ENCODE results near the gene SLC16A14. TPM values are rescaled to one million over a fixed set of nuclear protein-coding genes. Genes with fewer than 3 reads are reported as not detected.

SLC16A14 gene
- total RNA-seq, 6 donors from 2014 or later = 0.55 to 5.5 (median 1.6) TPM; not detected in 1

DNA sequence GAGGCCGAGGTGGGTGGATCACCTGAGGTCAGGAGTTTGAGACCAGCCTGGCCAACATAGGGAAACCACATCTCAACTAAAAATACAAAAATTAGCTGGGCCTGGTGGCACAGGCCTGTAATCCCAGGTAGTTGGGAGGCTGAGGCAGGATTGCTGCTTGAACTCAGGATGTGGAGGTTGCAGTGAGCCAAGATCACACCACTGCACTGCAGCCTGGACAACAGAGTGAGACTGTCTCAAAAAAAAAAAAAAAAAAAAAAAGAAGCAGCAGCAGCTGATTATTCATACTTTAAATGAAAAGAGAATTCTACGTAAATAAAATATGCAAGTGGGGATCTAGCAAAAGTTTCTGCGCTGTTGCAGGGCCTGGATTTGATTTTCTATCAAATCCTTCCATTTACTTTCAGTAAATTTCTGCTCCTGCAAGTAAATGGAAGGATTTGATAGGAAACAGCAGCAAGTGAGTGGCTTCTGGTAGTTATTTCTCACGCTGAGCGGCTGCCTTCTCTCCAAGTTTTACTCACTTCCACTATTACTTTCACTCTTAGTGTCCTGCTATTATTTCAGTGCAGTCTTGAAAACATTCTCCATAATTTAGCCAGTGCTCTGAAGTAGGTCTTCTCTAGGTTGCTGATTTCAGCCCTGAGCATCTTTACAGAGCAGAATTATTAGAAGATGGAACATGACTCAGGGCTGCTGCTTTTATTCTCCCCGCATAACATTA lies 68.4 kb downstream of the SLC16A14 start:
- Histone ChIP-seq H3K27ac (no peak overlapping the region), H3K4me1 (no peaks in the 10 kb centered on the region), H3K4me3 (no peak overlapping the region), H3K27me3 (no peaks in the 10 kb centered on the region), H3K36me3 (no peaks in the 10 kb centered on the region), H3K9me3 (no peaks in the 10 kb centered on the region)
- ATAC-seq (ENCODE audit: low FRiP score in 2 of 2) (no peak), DNase-seq (no peak)
- TF ChIP-seq, protein P1, sequence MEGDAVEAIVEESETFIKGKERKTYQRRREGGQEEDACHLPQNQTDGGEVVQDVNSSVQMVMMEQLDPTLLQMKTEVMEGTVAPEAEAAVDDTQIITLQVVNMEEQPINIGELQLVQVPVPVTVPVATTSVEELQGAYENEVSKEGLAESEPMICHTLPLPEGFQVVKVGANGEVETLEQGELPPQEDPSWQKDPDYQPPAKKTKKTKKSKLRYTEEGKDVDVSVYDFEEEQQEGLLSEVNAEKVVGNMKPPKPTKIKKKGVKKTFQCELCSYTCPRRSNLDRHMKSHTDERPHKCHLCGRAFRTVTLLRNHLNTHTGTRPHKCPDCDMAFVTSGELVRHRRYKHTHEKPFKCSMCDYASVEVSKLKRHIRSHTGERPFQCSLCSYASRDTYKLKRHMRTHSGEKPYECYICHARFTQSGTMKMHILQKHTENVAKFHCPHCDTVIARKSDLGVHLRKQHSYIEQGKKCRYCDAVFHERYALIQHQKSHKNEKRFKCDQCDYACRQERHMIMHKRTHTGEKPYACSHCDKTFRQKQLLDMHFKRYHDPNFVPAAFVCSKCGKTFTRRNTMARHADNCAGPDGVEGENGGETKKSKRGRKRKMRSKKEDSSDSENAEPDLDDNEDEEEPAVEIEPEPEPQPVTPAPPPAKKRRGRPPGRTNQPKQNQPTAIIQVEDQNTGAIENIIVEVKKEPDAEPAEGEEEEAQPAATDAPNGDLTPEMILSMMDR (IDR thresholded peaks at IDR 0.05) = no peak
- TF ChIP-seq POLR2AphosphoS5 (IDR thresholded peaks at IDR 0.05) (no peak), POLR2A (IDR thresholded peaks at IDR 0.05) (no peak), EP300 (IDR thresholded peaks at IDR 0.05) (no peak)
- WGBS, 2 donors = 88 to 90% methylated on average over 6 of the region's 6 CpGs

DNA sequence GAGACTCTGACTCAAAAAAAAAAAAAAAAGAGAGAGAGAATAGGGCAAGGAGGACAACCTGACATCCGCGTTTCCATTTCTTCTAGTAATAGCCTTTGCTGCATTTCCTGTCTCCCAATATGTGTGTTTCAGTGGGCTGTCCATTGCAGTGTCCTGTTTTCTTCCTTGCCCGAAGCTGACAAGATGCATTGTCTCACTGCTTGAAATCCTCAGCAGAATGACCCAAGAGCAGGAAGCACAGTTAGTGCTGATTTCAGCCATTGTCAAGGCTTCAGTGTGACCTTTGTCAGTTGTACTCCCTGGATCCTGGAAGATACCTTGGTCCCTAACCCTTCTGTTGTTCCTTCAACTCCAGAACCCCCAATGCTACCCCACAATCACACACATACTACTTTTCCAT lies 71.2 kb downstream of the SLC16A14 start:
- no peaks in the 10 kb centered on the region for H3K27me3 ChIP-seq
- H3K4me1 ChIP-seq = no peaks in the 10 kb centered on the region
- H3K27ac ChIP-seq = no peak overlapping the region
- no peak overlapping the region for H3K4me3 ChIP-seq
- no peak for ATAC-seq (ENCODE audit: low FRiP score in 2 of 2)
- no peaks in the 10 kb centered on the region for H3K36me3 ChIP-seq
- WGBS, 2 donors = 74 to 84% methylated on average over 3 of the region's 3 CpGs
- DNase-seq = no peak
- no peaks in the 10 kb centered on the region for H3K9me3 ChIP-seq
- no peak for TF ChIP-seq POLR2A (IDR thresholded peaks at IDR 0.05)
- no peak for TF ChIP-seq EP300 (IDR thresholded peaks at IDR 0.05)
- no peak for TF ChIP-seq POLR2AphosphoS5 (IDR thresholded peaks at IDR 0.05)
- TF ChIP-seq, protein P1 (IDR thresholded peaks at IDR 0.05) = no peak

DNA sequence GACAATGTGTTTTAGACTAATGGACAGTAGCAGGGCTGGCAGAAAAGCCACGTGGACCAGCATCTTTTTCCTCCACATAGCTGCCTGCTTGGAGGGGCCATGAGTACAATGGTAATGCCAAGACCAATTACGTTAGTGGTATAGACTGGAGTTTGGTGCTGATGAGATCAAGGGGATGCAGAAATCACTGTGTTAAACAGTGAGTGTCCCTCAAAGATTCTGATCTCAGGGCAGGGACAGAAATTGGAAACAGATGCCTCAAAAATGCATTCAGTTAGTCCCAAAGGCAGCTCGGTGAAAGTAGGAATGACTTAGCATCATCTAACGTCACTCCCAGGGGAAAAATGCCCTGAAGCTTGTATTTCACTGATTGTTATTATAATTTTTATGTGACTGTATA lies 72.4 kb downstream of the SLC16A14 start:
- Histone ChIP-seq H3K36me3 (no peaks in the 10 kb centered on the region), H3K27me3 (no peaks in the 10 kb centered on the region), H3K27ac (no peak overlapping the region), H3K4me1 (no peaks in the 10 kb centered on the region), H3K9me3 (no peaks in the 10 kb centered on the region), H3K4me3 (no peak overlapping the region)
- no peak for DNase-seq
- 90 to 91% methylated on average over 4 of the region's 4 CpGs for WGBS, 2 donors
- TF ChIP-seq POLR2AphosphoS5 (IDR thresholded peaks at IDR 0.05) = no peak
- no peak for TF ChIP-seq POLR2A (IDR thresholded peaks at IDR 0.05)
- TF ChIP-seq, protein P1 (IDR thresholded peaks at IDR 0.05) = no peak
- TF ChIP-seq EP300 (IDR thresholded peaks at IDR 0.05) = no peak
- ATAC-seq (ENCODE audit: low FRiP score in 2 of 2) = no peak

DNA sequence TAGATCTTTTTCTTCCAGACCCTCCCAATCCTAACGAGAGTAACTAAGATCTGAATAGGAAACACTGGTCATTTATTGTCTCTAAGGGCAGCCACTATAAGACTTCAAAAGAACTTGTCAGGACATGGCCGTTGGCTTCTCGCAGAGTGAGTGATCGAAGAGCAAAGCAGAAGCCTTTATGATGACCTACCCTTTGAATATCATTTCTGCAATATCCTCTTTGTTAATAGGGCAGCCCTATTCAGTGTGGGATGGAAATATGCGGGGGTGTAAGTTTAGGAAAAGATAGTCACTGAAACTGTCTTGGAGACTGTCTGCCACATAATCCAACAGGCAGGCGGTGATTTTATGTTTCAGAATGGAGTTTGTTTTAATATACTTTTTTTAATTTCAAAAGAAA lies 75.5 kb downstream of the SLC16A14 start:
- H3K4me1 ChIP-seq = no peaks in the 10 kb centered on the region
- H3K4me3 ChIP-seq = no peak overlapping the region
- WGBS, 2 donors = 92% methylated on average over 6 of the region's 6 CpGs
- ATAC-seq (ENCODE audit: low FRiP score in 2 of 2) (no peak), DNase-seq (no peak)
- H3K27me3 ChIP-seq = no peaks in the 10 kb centered on the region
- no peaks in the 10 kb centered on the region for H3K9me3 ChIP-seq
- no peaks in the 10 kb centered on the region for H3K36me3 ChIP-seq
- H3K27ac ChIP-seq = no peak overlapping the region
- TF ChIP-seq POLR2A (IDR thresholded peaks at IDR 0.05) = no peak
- no peak for TF ChIP-seq EP300 (IDR thresholded peaks at IDR 0.05)
- no peak for TF ChIP-seq POLR2AphosphoS5 (IDR thresholded peaks at IDR 0.05)
- TF ChIP-seq, protein P1 (IDR thresholded peaks at IDR 0.05) = no peak

Small RNA genes lying within 50 kb of the gene (small RNA-seq; reads per million reads assigned to genes)
- 0 reads per million in 4 donors for gene RNY4P19

Other genes with a start within 250 kb of the SLC16A14 start
- gene TRIP12, start 146.9 kb downstream of the SLC16A14 start, total RNA-seq = 100 to 1,000 TPM; 164 to 202 (median 180) TPM
- 10 to 100 TPM in 1 of 6 donors, 1 to 10 TPM in 5; 2.4 to 13.8 (median 4.5) TPM for gene FBXO36, start 146.4 kb downstream of the SLC16A14 start, total RNA-seq
- 10 to 100 TPM; 22.2 to 89.1 (median 38.4) TPM for gene SP110, start 151.1 kb upstream of the SLC16A14 start, total RNA-seq
- gene SP140, start 156.8 kb upstream of the SLC16A14 start, total RNA-seq = 10 to 100 TPM in 3 of 6 donors, 1 to 10 TPM in 3; 5.1 to 15.7 (median 9.7) TPM